CD4-positive, alpha-beta T cell treated with Interleukin-12 subunit alpha and Interleukin-12 subunit beta, for 1 hour (primary cell): ENCODE results near the gene TERB2.
"Not testable (repeated sequence)": the region's sequence is repeated elsewhere in the genome, so short reads cannot be mapped to it uniquely, and the experiment has no call there.

ENCODE experiments used
- DNase-seq: peaks from one replicate; pipeline ENCODE4 v3.0.0-alpha.2; 2020

The TERB2 gene

DNA sequence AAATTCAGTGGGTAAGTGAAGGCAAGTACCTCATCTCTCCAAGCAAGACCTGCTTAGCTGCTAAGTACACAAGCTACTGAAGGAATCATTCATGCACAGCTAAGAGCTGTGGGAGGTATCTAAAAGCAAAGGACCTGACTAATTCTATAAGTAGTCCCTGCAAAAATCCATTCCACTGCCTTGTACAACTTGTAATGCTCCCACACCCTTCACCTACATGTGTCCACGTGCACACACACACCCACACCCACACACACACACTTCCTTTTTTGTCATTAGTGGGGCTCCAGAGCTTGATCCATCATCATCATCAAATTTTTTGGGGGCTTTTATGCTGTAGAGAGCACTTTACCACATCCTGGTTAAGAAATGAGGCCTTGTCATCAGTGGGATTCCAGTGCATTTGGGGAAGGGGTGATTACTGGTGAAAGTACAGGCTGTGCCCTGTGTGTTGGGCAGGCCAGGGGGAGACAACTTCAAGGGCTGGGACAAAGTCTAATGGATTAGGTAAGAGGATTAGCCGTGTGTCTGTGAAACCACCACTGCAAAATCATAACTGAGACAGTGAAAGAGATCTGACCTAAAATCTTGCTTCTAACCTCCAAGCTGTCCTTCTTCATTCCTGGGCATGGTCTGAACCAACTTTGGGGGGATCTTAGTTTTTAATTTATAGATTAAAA, 47.4 kb downstream of the TERB2 start:
- not testable (repeated sequence) for DNase-seq

DNA sequence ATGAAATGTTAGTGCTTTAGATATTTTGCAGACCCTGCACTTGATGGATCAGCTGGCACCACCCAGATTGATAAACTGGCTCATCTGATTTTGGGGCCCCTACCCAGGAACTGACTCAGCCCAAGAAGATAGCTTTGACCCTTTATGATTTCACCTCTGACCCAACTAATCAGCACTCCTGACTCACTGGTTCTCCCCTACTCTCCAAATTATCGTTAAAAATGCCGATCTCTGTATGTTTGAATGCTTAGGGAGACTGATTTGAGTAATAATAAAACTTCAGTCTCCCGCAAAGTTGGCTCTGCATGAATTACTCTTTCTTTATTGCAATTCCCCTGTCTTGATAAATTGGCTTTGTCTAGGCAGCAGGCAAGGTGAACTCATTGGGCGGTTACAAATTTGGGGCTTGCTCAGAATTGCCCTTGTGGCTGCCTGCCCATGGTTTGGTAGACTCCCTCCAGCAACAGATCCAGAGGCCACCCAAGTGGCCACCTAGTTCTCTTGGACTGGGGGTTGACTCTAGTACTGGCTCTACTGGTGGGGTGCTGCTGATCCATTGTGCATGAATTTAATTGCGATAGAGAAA, 48.2 kb downstream of the TERB2 start:
- not testable (repeated sequence) for DNase-seq

GRCh38 chr15:45009046-45009445, 52.6 kb downstream of the TERB2 start:
- DNase-seq, result no peak

GRCh38 chr15:45015114-45015513, 58.6 kb downstream of the TERB2 start:
- not testable (repeated sequence) for DNase-seq

GRCh38 chr15:45020222-45020900, 63.9 kb downstream of the TERB2 start:
- not testable (repeated sequence) for DNase-seq

DNA sequence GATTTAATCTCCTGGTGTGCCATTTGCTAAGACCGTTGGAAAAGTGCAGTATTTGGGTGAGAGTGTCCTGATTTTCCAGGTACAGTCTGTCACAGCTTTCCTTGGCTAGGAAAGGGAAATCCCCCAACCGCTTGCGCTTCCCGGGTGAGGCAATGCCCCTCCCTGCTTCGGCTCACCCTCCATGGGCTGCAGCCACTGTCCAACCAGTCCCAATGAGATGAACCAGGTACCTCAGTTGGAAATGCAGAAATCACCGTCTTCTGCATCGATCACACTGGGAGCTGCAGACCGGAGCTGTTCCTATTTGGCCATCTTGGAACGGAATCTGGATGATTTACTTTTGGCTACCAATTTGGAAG, 64.4 kb downstream of the TERB2 start:
- DNase-seq, result not testable (repeated sequence)

- DNase-seq, result no peak
Measured at GRCh38 chr15:45021348-45021747, 64.9 kb downstream of the TERB2 start.

- peak; percentile 90 for DNase-seq
Measured at GRCh38 chr15:45022871-45023658, 66.6 kb downstream of the TERB2 start, which contains the start of gene SORD. TSS of gene SORD (plus strand) at chr15:45023195. CDS start at chr15:45023284, 89 bp downstream.

DNA sequence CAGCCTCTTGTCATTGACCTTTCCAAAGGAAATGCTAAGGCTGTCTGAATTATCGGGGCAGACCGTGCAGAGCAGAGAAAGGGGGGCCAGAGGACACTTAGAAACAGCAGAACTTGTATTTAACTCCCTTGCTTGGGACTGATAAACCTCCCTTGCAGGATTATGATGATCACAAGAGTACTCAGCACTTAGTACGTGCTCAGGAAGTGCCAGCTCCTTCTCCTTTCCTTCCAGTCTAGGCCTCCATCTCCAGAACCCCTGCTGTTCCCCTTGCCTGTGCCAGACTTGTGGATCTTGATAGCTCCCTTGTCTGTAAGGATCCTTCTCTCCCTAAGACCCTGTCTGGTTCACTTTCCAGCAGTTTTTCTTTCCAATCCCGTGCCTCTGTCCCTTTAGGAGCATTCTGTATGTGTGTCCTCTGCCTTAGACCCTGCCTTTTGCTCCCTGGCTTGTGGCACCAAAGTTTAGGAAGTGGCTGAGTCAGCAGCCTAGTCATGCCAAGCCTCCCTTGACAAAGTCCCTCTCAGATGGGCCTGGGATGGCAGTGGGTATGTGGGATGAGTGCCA, 67.3 kb downstream of the TERB2 start:
- no peak for DNase-seq

DNA sequence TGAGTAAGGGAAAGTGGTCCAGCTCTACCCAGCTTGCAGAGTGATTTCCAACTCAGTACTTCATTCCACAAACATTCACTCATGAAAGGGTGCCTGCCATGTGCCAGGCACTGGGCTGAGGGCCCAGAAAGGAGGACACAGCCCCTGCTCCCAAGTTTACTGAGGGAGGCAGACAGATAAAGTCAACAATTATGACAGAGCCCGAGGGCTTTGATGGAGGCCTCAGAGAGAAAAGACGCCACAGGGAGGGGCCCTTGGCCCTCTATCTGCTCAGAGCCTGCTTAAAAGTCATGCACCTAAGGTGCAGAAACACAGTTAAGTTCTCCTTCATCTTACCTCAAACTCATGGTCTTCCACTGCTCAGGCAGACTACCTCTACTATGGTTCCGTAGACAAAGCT, 68.2 kb downstream of the TERB2 start:
- DNase-seq, result not testable (repeated sequence)

DNA sequence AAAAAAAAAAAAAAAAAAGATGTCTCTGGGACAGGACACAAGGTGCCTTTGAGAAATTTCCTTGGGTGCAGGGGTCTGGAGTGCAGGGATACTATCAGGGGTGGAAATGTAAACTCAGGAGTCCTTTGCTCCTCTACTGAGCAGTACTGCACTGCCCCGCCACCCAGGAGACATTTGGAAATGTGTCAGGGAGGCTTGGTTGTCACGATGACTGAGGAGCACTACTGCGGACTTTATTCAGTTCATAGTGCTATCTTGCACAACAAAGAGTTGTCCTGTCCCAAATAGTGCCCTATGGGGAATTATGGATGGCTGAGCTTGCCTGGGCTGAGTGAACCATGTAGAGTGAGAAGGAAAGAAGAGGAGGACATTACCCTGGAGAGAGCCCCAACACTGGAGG, 69.1 kb downstream of the TERB2 start:
- DNase-seq, result not testable (repeated sequence)

DNA sequence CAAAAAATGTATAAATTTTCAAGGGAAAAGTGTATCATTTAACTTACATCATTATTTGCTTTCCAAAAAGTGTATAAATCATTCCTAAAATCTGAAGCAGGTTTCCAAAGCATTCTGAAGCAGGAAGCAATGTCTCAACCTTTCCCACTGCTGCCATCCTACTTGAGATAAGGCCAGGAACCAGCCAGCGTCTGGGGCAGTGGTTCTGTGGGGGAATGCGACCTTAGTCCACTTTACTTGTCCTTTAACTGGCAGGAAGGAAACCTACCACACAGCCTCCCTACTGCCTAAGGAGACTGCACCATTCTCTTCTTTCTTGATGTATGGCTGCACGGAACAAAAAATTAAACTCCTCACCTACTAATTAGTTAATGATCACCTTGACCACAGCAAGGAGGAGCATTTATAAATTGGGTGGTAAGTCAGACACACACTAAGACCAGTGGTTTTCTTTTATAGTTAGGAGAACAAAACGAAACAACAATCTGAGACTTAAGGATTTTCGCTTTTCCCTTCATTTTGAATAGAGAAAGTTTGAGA, 70.2 kb downstream of the TERB2 start:
- DNase-seq, result no peak

DNA sequence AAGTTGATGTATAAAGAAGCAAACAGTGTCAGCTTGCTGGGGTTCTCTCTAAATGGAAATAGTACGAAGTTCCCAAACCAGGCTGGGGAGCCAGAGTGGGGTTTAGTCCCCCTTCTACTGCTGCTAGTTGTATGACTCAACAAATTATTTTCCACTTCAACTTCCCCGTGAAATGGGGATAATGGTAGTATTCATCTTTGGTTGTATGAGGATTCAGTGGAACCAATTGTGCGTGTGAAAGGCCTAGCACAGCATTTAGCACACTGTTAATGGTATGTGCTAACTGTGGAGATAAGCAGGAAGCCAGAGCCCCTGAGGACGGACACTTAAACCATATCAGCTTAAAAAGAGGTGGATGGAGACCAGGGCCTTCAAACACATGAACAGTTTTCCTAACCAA, 70.7 kb downstream of the TERB2 start:
- no peak for DNase-seq
